ENCODE results near the gene ANXA11.

The ANXA11 gene

GRCh38 chr10:80187465-80188409 is 17.6 kb downstream of the ANXA11 start:
- DNase-seq (ENCODE audit: low read depth) = no peak

- DNase-seq (ENCODE audit: low read depth) = no peak
These were observed 18.3 kb downstream of the ANXA11 start for GRCh38 chr10:80187060-80187459.

- DNase-seq (ENCODE audit: low read depth) = no peak
These were observed 18.8 kb downstream of the ANXA11 start for GRCh38 chr10:80186364-80187012.

- DNase-seq (ENCODE audit: low read depth) = no peak
These were observed 19.6 kb downstream of the ANXA11 start for GRCh38 chr10:80185578-80186299.

GRCh38 chr10:80184291-80184690 is 21.0 kb downstream of the ANXA11 start:
- no peak for DNase-seq (ENCODE audit: low read depth)

- DNase-seq (ENCODE audit: low read depth) = no peak
These were observed 21.9 kb downstream of the ANXA11 start for GRCh38 chr10:80183436-80183835.

- no peak for DNase-seq (ENCODE audit: low read depth)
These were observed 22.4 kb downstream of the ANXA11 start for GRCh38 chr10:80182986-80183385.

GRCh38 chr10:80177781-80178636 is 27.3 kb downstream of the ANXA11 start:
- DNase-seq (ENCODE audit: low read depth) = no peak

GRCh38 chr10:80176526-80176925 is 28.8 kb downstream of the ANXA11 start:
- no peak for DNase-seq (ENCODE audit: low read depth)

- no peak for DNase-seq (ENCODE audit: low read depth)
These were observed 30.5 kb downstream of the ANXA11 start for GRCh38 chr10:80174641-80175395.

- DNase-seq (ENCODE audit: low read depth) = no peak
These were observed 31.9 kb downstream of the ANXA11 start for GRCh38 chr10:80173466-80173865.

GRCh38 chr10:80172896-80173295 is 32.4 kb downstream of the ANXA11 start:
- no peak for DNase-seq (ENCODE audit: low read depth)

- no peak for DNase-seq (ENCODE audit: low read depth)
These were observed 34.1 kb downstream of the ANXA11 start for GRCh38 chr10:80171248-80171660.

GRCh38 chr10:80170641-80171040 is 34.7 kb downstream of the ANXA11 start:
- DNase-seq (ENCODE audit: low read depth) = no peak

GRCh38 chr10:80170026-80170425 is 35.3 kb downstream of the ANXA11 start:
- no peak for DNase-seq (ENCODE audit: low read depth)

GRCh38 chr10:80168679-80169380 is 36.5 kb downstream of the ANXA11 start:
- no peak for DNase-seq (ENCODE audit: low read depth)

- DNase-seq (ENCODE audit: low read depth) = no peak
These were observed 37.2 kb downstream of the ANXA11 start for GRCh38 chr10:80168162-80168511.

- no peak for DNase-seq (ENCODE audit: low read depth)
These were observed 37.7 kb downstream of the ANXA11 start for GRCh38 chr10:80167471-80168161.

GRCh38 chr10:80166581-80167470 is 38.5 kb downstream of the ANXA11 start:
- no peak for DNase-seq (ENCODE audit: low read depth)
